Adrenal gland (tissue), 12 donors: ENCODE data around the gene RIPPLY1. TPM values are rescaled to one million over a fixed set of nuclear protein-coding genes. Genes with fewer than 3 reads are reported as not detected.

Source experiments
- DNase-seq, 7 donors: peaks; one replicate each; pipeline ENCODE4 v3.0.0-alpha.2; 2019 to 2020
- H3K27ac ChIP-seq, 5 donors: fragments of 200-600 bp; sonication (generic) in 4 of 5; 1 replicate in 3 of 5; 2 replicates in 2 of 5; pipeline versions ENCODE4 v1.5.1 to v1.8.0; 2016 to 2020; ENCODE audit warnings: mild to moderate bottlenecking in 1 of 5
- H3K27me3 ChIP-seq: fragments of 200-600 bp; 2 replicates; pipeline ENCODE4 v1.8.0; 2021
- H3K36me3 ChIP-seq, 2 donors: fragments of 200-600 bp; replicated peaks in 1 of 2; 1 replicate in 1 of 2; 2 replicates in 1 of 2; pipeline versions ENCODE4 v1.5.1 to v1.8.0; 2018 to 2022
- H3K4me1 ChIP-seq, 2 donors: fragments of 200-600 bp; replicated peaks in 1 of 2; 1 replicate in 1 of 2; 2 replicates in 1 of 2; pipeline versions ENCODE4 v1.5.1 to v1.8.0; 2018 to 2021
- H3K4me3 ChIP-seq, 4 donors: fragments of 200-600 bp; sonication (generic) in 3 of 4; one replicate each; pipeline ENCODE4 v1.5.1; 2016 to 2018
- H3K9me3 ChIP-seq, 3 donors: fragments of 200-600 bp; sonication (generic) in 1 of 3; replicated peaks in 1 of 3; 1 replicate in 2 of 3; 2 replicates in 1 of 3; pipeline versions ENCODE4 v1.5.1 to v1.8.0; 2016 to 2021
- POLR2A ChIP-seq, 2 donors: fragments of 450-650 bp; IDR thresholded peaks; one replicate each; pipeline ENCODE4 v1.6.1; 2017; ENCODE audit warnings: antibody characterized with exemption in 2 of 2, mild to moderate bottlenecking in 2 of 2, moderate library complexity in 1 of 2
- WGBS, 4 donors: extraction: QIAGEN DNeasy Blood & Tissue Kit in 2 of 4; methylation state at CpG; one replicate each; pipeline versions ENCODE4 v1.1.5 to v1.1.7; 2013 to 2017; 5-methylcytosine and 5-hydroxymethylcytosine counted together
- intact Hi-C, 2 donors: fragments of 100-400 bp; cut with DNase I; formaldehyde crosslinking; loops; one replicate each; pipeline versions ENCODE4 v1.14.1 to v1.15.0; 2022 to 2023
- polyA plus RNA-seq, 3 donors: library from polyadenylated mRNA; stranded (reverse); fragments of 200-250 nt in 2 of 3; fragments of 350-450 nt in 1 of 3; fragmentation: Illumina TruSeq in 1 of 3; extraction: RNeasy Lipid Tissue Mini Kit (QIAGEN cat#74804) in 1 of 3; gene quantifications; one replicate each; pipeline ENCODE4 v1.2.3, GENCODE V29; 2013 to 2014
- total RNA-seq, 9 donors: library from RNA; depleted of rRNA in 4 of 9; stranded (reverse); fragments of >200 nt in 4 of 9; fragments of 120-200 nt in 1 of 9; fragmentation: NEBNext Ultra II Directional in 1 of 9; extraction: Animal tissue kit (Norgen Biotek cat#: 25700) in 1 of 9; gene quantifications; one replicate each; pipeline versions ENCODE4 v1.1.0 to v1.2.4, GENCODE V29; 2013 to 2023
- TF ChIP-seq, protein P1 (sequence below), 6 experiments: fragments of 450-650 bp in 4 of 6; fragments of 200-600 bp in 2 of 6; sonication (generic) in 1 of 6; IDR thresholded peaks; 1 replicate in 5 of 6; 2 replicates in 1 of 6; pipeline versions ENCODE4 v1.5.1 to v1.8.0; 2016 to 2021; ENCODE audit warnings: antibody characterized with exemption in 6 of 6, mild to moderate bottlenecking in 2 of 6, moderate library complexity in 1 of 6
- donor health status: healthy with polysubstance abuse.
- donor health status: Bipolar disorder and iron deficiency.
- donor health status: DM: yes; HTN: yes; CAD: no.
- donor health status: DM: no; HTN: no; CAD: no.
- donor health status: DM: no; HTN: no; CAD: no.
- donor health status: DM: yes; HTN: yes; CAD: no.

RIPPLY1 gene
- total and polyA plus RNA-seq, 12 donors: 0.25 to 0.80 (median 0.34) TPM; not detected in 9

GRCh38 chrX:106903856-106904528 is 851 bp upstream of the RIPPLY1 start:
- Histone ChIP-seq H3K27ac (no peak overlapping the region), H3K4me1 (peaks cover 0 to 1% of the 10 kb centered on the region in 2 donors), H3K9me3 (no peaks in the 10 kb centered on the region), H3K4me3 (no peak overlapping the region), H3K27me3 (peaks cover under 1% of the 10 kb centered on the region), H3K36me3 (no peaks in the 10 kb centered on the region)
- peak in 1 of 7 donors; percentile 20 for DNase-seq
- WGBS, 4 donors: 58 to 73% (median 67%) methylated on average over 1 to 5 of the region's 5 CpGs
- no peak for TF ChIP-seq POLR2A (IDR thresholded peaks at IDR 0.05)
- TF ChIP-seq, protein P1, sequence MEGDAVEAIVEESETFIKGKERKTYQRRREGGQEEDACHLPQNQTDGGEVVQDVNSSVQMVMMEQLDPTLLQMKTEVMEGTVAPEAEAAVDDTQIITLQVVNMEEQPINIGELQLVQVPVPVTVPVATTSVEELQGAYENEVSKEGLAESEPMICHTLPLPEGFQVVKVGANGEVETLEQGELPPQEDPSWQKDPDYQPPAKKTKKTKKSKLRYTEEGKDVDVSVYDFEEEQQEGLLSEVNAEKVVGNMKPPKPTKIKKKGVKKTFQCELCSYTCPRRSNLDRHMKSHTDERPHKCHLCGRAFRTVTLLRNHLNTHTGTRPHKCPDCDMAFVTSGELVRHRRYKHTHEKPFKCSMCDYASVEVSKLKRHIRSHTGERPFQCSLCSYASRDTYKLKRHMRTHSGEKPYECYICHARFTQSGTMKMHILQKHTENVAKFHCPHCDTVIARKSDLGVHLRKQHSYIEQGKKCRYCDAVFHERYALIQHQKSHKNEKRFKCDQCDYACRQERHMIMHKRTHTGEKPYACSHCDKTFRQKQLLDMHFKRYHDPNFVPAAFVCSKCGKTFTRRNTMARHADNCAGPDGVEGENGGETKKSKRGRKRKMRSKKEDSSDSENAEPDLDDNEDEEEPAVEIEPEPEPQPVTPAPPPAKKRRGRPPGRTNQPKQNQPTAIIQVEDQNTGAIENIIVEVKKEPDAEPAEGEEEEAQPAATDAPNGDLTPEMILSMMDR (IDR thresholded peaks at IDR 0.05): no peak
- intact Hi-C loops: no loop called here

DNA sequence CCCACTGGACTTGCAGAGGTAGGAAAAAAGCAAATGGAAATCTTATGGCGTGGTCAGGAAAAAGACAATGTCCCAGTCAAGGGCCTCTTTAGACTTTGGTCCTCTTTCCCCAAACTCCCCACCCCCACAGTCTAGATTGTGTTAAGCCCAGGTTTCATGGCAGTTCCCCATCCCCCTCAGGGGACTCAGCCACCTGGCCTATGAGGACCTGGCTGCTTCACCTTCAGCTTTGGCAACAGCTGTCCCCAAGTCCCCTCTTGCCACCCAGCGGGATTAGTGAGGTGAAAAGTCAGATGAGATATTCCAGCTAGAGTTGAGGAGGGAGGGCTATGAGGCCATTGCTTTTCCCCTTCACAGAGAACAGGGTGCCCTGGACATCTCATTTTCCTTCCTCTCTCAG is 457 bp downstream of the RIPPLY1 start:
- 73 to 94% (median 81%) methylated on average over 2 of the region's 2 CpGs; no CpG with 5 or more reads in 1 of the 4 donors for WGBS, 4 donors
- TF ChIP-seq POLR2A (IDR thresholded peaks at IDR 0.05): no peak
- TF ChIP-seq, protein P1 (IDR thresholded peaks at IDR 0.05): no peak

DNA sequence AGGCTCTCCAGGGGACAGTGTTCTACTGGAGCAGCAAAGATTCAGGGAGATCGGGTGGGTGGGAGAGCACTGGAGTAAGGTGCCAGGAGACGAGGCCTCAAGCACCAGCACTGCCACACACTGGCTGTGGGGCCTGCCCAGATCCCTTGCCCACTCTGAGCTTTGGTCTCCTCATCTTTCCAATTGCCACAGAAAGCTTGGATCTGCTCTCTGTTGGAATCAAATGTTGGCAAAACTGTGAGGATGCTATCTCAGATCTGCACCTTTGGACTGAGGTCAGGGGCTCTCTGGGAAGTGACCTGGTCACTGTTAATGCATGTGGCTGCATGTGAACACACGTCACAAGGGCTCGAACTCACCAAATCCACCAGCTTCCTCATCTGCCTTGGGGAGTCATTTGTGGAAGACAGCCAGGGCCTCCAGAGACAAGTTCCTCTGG is 1.3 kb downstream of the RIPPLY1 start:
- Histone ChIP-seq H3K27me3 (no peaks in the 10 kb centered on the region), H3K27ac (no peak overlapping the region), H3K4me1 (peaks cover 0 to 3% of the 10 kb centered on the region in 2 donors), H3K36me3 (no peaks in the 10 kb centered on the region), H3K4me3 (no peak overlapping the region), H3K9me3 (no peaks in the 10 kb centered on the region)
- WGBS, 4 donors: 65 to 100% (median 79%) methylated on average over 1 to 4 of the region's 4 CpGs
- intact Hi-C loops: no loop called here
- DNase-seq: no peak
- no peak for TF ChIP-seq POLR2A (IDR thresholded peaks at IDR 0.05)
- TF ChIP-seq, protein P1 (IDR thresholded peaks at IDR 0.05): no peak

More for the DNA sequence above, 457 bp downstream of the RIPPLY1 start:
- Histone ChIP-seq H3K4me1 (peaks cover 0 to 3% of the 10 kb centered on the region in 2 donors), H3K27me3 (no peaks in the 10 kb centered on the region), H3K4me3 (no peak overlapping the region), H3K36me3 (no peaks in the 10 kb centered on the region), H3K9me3 (no peaks in the 10 kb centered on the region), H3K27ac (no peak overlapping the region)
- intact Hi-C loops: no loop called here
- no peak for DNase-seq

DNA sequence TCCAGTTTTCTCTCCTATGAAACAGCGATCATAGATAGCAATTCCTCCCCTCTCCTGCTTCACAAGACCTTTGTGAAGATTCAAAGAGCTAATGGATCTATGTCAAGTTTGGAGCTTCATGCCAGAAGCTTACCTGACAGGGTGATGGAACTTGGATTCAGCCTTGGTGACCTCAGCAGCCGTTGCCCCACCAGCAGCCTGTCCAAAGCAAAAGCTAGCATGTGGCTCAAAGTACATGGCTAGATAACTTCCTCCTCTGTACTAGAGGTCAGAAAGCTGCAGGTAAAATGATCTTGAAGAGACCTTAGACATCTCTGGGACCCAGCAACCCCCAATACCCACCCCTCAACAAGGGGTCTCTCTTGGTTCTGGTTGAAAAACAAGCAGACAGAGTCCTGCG is 1.8 kb downstream of the RIPPLY1 start:
- Histone ChIP-seq H3K27ac (no peak overlapping the region), H3K4me3 (no peak overlapping the region), H3K9me3 (no peaks in the 10 kb centered on the region), H3K27me3 (no peaks in the 10 kb centered on the region), H3K36me3 (no peaks in the 10 kb centered on the region), H3K4me1 (peaks cover 0 to 3% of the 10 kb centered on the region in 2 donors)
- TF ChIP-seq POLR2A (IDR thresholded peaks at IDR 0.05): no peak
- TF ChIP-seq, protein P1 (IDR thresholded peaks at IDR 0.05): no peak
- 70 to 83% (median 76%) methylated on average over 2 to 3 of the region's 3 CpGs for WGBS, 4 donors
- intact Hi-C loops: no loop called here
- no peak for DNase-seq
